CD4-positive, alpha-beta T cell treated with Interleukin-4 for 4 hours (primary cell): ENCODE measurements around the gene LAYN.
A peak's percentile ranks its signal among the peaks of the same experiment; 100 is the strongest.

ENCODE experiments used
- DNase-seq: peaks from one replicate; pipeline ENCODE4 v3.0.0-alpha.2; 2020

LAYN gene

GRCh38 chr11:111531687-111532364 is 8.7 kb upstream of the LAYN start:
- peak; percentile 39 for DNase-seq

GRCh38 chr11:111532365-111532709 is 8.2 kb upstream of the LAYN start:
- DNase-seq, result no peak

DNA sequence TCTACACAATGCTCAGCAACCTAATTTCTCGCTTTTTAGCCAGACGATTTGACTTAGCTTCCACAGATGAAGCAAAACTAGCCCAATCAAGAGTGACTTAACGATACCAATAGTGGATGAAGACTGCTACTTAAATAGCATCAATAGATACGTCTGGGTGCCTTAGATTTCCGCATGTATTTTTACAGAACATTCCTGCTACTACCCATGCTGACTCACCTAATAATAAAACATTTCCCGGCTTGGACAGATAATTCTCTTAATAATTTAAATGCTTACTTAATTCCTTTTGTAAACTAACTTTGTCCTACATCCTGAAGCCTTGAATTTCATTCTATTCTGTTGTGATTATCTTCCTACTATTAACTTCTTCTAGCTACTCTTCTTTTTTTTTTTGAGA is 5.2 kb upstream of the LAYN start:
- no peak for DNase-seq

DNA sequence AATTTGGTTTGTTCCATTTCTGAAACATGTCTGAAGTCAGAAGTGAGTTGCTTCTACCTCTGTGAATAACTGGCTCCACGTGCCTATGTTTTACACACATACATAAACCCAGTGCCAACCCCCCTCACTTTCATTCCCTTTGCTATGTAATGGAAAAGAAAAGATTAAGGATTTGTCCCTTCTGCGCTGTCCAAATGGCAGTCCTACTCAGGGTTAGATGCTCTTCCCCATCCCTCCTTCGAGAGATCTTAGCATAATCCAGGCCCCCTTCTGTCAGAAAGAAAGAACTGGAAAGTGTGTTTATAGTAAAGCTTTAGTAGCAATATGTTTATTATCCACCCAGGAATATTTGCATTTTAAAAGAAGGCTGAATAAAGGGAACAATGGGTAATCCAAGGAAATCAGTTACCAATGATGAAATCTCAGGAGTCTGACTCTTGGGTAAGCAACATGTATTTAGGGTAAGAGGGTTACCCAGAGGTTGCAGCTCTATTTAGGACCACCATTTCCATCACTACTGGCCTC is 3.1 kb upstream of the LAYN start:
- DNase-seq, result no peak

DNA sequence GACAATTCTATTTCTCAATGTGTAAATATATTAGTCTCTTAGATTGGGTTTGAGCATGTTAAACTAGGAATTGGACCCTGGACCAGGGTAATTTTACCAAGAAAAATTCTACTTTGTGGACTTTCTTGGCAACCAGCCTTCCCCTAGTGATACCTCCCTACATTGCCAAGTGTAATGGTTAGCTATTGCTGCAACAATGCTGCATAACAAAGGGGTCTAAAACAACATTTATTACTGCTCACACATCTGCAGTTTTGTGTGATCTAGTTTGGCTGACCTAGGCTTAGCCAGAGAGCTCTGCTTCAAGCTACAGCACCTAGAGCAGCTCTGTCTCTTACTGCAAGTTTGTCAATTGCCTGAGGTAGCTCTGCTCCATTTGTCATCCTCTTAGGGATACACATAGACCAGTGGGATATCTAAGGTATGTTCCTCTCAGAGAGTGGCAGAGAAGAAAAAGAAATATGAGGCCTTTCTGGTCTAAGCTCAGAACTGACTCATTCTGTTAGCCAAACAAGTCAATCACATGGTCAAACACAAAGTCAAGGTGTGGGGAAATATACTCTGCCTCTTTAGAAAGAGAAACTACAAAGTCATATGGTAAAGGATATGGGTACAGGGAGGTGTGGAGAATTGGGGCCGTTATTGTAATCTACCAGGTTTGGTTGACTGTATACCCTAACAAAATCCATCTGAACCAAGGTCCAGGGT is 2.0 kb upstream of the LAYN start:
- no peak for DNase-seq

DNA sequence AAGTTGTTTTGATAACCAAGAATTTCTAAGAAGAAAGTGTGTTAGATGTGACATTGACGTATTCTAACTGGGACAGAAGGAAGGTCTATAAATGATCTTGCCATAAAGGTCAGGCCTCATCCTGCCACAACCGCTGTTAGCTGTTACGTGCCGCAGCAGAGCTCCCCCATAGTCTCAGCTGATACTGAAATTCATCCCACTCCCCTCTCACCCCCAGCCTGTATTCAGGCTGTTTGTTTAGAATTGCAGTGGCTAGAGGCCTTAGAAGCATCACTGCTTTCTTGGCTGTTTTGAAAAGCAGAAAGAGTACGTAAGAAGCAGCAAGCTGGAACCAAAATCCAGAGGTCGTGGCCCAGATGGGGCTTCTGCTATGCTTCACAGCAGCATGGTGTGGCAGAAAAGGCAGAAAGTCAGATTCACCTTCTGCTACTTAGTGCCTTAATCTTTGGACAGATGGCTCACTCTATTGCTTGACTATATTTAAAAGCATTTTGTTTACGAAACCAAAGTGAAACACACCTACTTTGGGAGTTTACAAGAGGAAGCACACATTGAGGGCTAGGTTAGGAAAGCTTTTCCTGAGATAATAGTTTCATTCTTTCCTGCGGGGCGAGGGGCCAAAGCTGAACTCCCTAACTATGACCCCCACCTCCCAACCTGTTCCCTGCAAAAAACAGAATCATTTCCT is 950 bp upstream of the LAYN start:
- peak; percentile 19 for DNase-seq

GRCh38 chr11:111540937-111541253 is 375 bp downstream of the LAYN start:
- no peak for DNase-seq

- DNase-seq, result no peak
These were observed 938 bp downstream of the LAYN start for GRCh38 chr11:111541254-111542061.

DNA sequence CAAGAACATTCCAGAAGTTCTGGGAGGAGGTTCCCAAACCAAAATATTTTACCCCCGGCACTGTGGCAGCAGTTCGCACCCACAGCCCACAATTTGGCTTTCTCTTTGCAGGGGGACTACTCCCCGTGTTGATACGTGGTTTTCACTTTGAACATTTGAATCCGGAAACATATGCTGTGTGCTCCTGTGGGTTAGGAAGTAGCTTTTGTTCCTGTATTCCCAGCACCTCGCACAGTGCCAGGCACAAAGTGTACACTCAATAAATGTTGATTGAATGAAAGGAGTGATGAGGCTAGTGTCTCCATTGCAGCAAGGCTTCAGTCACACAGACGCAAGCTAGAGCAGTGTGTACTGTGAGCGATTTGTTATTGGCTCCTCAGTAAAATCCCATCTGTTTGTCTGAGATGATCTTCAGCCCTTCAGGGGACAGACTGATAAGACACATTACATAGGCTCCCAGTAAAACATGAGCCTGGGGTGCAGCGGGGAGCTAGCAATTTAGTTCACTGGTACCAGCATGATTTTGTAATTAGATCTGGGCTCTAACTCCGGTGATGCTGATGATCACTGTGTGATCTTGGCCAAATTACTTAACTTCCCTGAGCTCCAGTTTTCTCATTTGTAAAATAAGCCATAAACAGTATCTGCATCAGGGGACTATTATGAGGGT is 2.2 kb downstream of the LAYN start:
- no peak for DNase-seq

DNA sequence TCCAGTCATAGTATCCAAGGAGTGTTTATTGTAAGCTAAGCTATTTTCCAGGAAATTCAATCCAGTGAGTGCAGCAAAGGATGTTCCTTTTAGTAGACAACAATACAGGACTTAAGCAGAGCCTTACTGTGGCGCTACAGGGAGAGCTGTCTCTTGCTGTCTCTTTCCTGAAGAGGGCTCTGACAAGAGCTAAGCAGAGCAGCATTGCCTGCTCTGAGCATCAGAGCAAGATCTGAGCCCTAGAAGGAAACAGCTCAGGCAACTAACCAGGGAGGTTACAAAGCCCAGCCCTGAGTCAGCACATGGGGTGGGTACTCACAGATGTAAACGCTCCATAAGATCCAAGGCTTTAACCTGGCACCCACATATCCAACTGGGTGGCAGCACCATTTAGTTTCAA is 8.0 kb downstream of the LAYN start:
- DNase-seq, result no peak

DNA sequence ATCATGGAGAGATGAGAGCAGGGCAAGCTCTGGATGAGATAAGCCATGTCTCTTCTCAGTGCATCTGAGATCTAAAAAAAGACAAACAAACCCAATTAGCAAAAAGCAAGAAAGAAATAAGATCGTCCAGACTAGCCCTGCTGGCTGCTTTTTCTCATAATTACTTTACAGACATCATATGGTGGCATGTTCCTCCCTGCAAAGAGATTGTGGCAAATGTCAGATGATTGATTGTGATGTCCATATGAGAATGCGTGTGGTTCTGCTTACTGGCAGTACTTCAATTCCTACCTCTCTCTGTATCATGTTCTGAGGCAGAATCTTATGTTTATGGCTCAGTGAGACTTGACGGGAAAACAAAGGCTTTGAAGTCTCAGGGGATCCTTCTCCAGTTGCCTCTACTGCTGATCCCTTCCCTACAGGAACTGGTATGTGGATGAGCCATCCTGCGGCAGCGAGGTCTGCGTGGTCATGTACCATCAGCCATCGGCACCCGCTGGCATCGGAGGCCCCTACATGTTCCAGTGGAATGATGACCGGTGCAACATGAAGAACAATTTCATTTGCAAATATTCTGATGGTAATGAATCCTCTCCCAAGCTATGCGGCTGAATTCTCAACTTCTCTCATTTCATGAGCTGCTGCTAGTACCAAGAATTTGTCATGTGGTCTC is 8.8 kb downstream of the LAYN start:
- DNase-seq, result no peak

DNA sequence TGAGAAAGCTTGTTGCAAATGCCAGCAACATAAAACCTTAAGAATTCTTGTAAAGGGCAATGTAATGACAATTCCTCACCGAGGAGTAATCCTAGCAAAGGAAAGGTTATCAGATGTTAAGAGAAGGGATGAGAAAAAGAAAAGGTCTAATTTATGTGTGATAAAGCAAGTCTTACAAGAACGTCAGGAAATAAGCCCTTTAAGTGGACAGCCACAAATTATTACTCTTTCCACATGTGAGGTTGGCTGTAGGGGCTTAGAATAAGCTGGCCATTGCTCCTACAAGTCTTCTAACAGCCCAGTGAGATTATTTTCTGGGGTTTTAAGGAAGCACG is 9.3 kb downstream of the LAYN start:
- no peak for DNase-seq

- no peak for DNase-seq
These were observed 9.7 kb downstream of the LAYN start for GRCh38 chr11:111550258-111550657.

DNA sequence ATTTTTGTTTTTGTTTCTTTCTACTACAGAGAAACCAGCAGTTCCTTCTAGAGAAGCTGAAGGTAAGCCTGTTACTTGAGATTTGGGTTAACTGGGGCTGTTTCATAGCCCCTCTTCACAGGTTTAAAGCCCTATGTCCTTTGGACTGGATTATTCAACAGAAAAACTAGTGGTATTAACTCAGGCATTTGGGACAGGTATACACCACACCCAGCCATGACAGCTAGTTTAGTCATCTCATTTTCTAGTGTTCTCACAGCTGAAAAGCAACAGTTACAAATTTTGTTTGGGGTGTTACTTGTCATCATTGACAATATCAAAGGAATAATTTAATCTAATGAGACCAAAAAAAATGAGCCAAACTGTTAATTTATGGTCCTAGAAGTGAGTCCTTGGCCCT is 14.0 kb downstream of the LAYN start:
- no peak for DNase-seq

DNA sequence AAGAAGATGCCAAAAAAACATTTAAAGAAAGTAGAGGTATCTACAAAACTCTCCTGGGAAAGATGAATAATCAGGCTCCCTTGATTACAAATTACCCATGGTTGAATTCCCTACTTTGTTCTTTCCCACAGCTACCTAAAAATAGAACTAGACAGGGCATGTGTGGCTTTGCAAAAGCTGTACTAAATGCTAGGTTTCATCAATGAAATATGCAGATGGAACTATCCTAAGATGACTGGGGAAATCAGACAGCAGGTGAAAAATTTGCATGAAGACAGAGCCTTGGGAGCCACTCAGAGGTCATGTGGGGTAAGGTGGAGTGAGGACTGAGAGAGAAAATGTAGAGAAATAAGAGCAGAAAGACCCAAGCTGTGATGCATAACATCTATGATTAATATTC is 14.7 kb downstream of the LAYN start:
- DNase-seq, result no peak

GRCh38 chr11:111557425-111558111 is 17.0 kb downstream of the LAYN start:
- no peak for DNase-seq

- no peak for DNase-seq
These were observed 19.4 kb downstream of the LAYN start for GRCh38 chr11:111559800-111560464.

GRCh38 chr11:111560800-111561199 is 20.3 kb downstream of the LAYN start:
- no peak for DNase-seq

DNA sequence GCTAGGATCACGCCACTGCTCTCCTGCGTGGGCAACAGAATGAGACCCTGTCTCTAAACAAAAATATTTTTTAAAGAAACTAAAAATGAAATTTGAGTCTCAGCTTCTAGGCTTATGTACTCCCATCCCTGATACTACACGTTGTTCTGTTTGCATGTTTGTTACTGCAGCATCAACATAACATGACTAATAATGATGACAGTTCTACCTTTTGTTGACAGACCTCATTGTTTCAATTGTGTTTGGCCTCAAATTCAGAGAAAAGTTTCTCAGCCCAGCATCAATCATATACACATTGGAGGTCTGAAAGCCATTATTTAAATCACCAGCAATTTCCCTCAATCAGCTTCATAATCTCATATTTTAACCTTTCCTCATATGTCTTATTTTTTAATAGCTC is 20.8 kb downstream of the LAYN start:
- DNase-seq, result no peak

GRCh38 chr11:111561791-111562325 is 21.3 kb downstream of the LAYN start:
- DNase-seq, result no peak
